H1 (cell line): ENCODE measurements around the gene PTPRG. TPM values are rescaled to one million over a fixed set of nuclear protein-coding genes. Genes with fewer than 3 reads are reported as not detected.

Source experiments
- BACH1 ChIP-seq: IDR thresholded peaks from 2 replicates; pipeline ENCODE4 v1.6.1; 2012; ENCODE audit warnings: low read length, improper control_type of control experiment
- CHD1 ChIP-seq: IDR thresholded peaks from 2 replicates; pipeline ENCODE4 v1.6.1; 2012; ENCODE audit warnings: low read depth, low read length, improper control_type of control experiment
- EGR1 ChIP-seq: IDR thresholded peaks from 2 replicates; pipeline ENCODE4 v1.6.1; 2011; ENCODE audit warnings: low read depth, low read length, borderline replicate concordance
- GABPA ChIP-seq: IDR thresholded peaks from 2 replicates; pipeline ENCODE4 v1.6.1; 2011; ENCODE audit warnings: mild to moderate bottlenecking, low read length, moderate library complexity, borderline replicate concordance; ENCODE audit not compliant: insufficient read depth
- HDAC6 ChIP-seq: IDR thresholded peaks from one replicate; pipeline ENCODE4 v1.7.1; 2012; ENCODE audit warnings: low read depth, mild to moderate bottlenecking, inconsistent platforms, low read length, moderate library complexity
- POLR2A ChIP-seq, 2 experiments: IDR thresholded peaks; 1 replicate in 1 of 2; 2 replicates in 1 of 2; pipeline ENCODE4 v1.6.1; 2011; ENCODE audit warnings: low read depth in 2 of 2, low read length in 2 of 2, mild to moderate bottlenecking in 2 of 2; ENCODE audit errors: control extremely low read depth in 1 of 2
- RNF2 ChIP-seq: fragments of 200-900, 300-1000 bp; sonication (generic); IDR thresholded peaks from 2 replicates; pipeline ENCODE4 v1.7.1; 2016; ENCODE audit warnings: borderline replicate concordance, low read depth, mild to moderate bottlenecking, antibody characterized with exemption, low read length; ENCODE audit not compliant: poor library complexity, severe bottlenecking; ENCODE audit errors: missing control alignments
- SP1 ChIP-seq: IDR thresholded peaks from 2 replicates; pipeline ENCODE4 v1.6.1; 2011; ENCODE audit warnings: low read depth, low read length
- SRF ChIP-seq: IDR thresholded peaks from 2 replicates; pipeline ENCODE4 v1.6.1; 2011; ENCODE audit warnings: mild to moderate bottlenecking, low read depth, low read length, moderate library complexity
- polyA plus RNA-seq, 7 experiments: library from polyadenylated mRNA; depleted of rRNA in 3 of 7; stranded (reverse) in 5 of 7; unstranded in 2 of 7; fragments of >200 nt in 5 of 7; fragments of 200-250 nt in 2 of 7; gene quantifications; 1 replicate in 5 of 7; 2 replicates in 1 of 7; 4 replicates in 1 of 7; pipeline versions ENCODE4 v1.2.1 to v1.2.3, GENCODE V29; 2011 to 2013; ENCODE audit warnings: missing spikeins in 2 of 7, mixed read lengths in 2 of 7
- total RNA-seq: library from RNA; stranded (reverse); fragmentation: NEBNext Ultra II Directional; extraction: Animal tissue kit (Norgen Biotek cat#: 25700); gene quantifications from 2 replicates; pipeline ENCODE4 v1.2.1, GENCODE V29; 2021
- TF ChIP-seq, protein P1 (sequence below): fragments of 300-600 bp; sonication (generic); IDR thresholded peaks from 2 replicates; pipeline ENCODE4 v1.7.1; 2012; ENCODE audit warnings: low read length, moderate library complexity, mild to moderate bottlenecking, inconsistent platforms; ENCODE audit not compliant: insufficient replicate concordance
- TF ChIP-seq, protein P2 (sequence below): IDR thresholded peaks from 2 replicates; pipeline ENCODE4 v1.6.1; 2012; ENCODE audit warnings: low read length, inconsistent platforms

Gene PTPRG
- total and polyA plus RNA-seq, 2 of the 8 experiments (the other 6 are each of a cell fraction or from before 2014, with no cell fraction given) = 23.3 to 96.2 TPM

DNA sequence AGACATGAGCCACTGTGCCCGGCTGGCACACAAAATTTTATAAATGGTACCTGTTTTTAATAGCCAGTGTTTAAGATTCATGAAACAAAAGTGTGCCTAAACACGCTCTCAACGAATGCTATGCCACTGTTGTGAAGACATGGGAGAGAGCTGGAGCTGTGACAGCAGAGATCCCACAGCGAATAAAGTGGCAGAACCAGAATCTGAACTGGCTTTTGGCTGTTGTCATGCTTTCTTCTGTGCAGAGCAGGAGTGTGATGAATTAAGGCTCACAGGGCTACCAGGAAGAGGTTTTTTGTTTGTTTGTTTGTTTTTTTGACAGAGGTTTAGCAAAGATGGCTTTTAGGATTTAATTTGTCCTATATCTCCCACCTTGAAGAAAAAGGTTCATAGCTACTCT, 14.5 kb downstream of the PTPRG start (continued):
- TF ChIP-seq, protein P1, sequence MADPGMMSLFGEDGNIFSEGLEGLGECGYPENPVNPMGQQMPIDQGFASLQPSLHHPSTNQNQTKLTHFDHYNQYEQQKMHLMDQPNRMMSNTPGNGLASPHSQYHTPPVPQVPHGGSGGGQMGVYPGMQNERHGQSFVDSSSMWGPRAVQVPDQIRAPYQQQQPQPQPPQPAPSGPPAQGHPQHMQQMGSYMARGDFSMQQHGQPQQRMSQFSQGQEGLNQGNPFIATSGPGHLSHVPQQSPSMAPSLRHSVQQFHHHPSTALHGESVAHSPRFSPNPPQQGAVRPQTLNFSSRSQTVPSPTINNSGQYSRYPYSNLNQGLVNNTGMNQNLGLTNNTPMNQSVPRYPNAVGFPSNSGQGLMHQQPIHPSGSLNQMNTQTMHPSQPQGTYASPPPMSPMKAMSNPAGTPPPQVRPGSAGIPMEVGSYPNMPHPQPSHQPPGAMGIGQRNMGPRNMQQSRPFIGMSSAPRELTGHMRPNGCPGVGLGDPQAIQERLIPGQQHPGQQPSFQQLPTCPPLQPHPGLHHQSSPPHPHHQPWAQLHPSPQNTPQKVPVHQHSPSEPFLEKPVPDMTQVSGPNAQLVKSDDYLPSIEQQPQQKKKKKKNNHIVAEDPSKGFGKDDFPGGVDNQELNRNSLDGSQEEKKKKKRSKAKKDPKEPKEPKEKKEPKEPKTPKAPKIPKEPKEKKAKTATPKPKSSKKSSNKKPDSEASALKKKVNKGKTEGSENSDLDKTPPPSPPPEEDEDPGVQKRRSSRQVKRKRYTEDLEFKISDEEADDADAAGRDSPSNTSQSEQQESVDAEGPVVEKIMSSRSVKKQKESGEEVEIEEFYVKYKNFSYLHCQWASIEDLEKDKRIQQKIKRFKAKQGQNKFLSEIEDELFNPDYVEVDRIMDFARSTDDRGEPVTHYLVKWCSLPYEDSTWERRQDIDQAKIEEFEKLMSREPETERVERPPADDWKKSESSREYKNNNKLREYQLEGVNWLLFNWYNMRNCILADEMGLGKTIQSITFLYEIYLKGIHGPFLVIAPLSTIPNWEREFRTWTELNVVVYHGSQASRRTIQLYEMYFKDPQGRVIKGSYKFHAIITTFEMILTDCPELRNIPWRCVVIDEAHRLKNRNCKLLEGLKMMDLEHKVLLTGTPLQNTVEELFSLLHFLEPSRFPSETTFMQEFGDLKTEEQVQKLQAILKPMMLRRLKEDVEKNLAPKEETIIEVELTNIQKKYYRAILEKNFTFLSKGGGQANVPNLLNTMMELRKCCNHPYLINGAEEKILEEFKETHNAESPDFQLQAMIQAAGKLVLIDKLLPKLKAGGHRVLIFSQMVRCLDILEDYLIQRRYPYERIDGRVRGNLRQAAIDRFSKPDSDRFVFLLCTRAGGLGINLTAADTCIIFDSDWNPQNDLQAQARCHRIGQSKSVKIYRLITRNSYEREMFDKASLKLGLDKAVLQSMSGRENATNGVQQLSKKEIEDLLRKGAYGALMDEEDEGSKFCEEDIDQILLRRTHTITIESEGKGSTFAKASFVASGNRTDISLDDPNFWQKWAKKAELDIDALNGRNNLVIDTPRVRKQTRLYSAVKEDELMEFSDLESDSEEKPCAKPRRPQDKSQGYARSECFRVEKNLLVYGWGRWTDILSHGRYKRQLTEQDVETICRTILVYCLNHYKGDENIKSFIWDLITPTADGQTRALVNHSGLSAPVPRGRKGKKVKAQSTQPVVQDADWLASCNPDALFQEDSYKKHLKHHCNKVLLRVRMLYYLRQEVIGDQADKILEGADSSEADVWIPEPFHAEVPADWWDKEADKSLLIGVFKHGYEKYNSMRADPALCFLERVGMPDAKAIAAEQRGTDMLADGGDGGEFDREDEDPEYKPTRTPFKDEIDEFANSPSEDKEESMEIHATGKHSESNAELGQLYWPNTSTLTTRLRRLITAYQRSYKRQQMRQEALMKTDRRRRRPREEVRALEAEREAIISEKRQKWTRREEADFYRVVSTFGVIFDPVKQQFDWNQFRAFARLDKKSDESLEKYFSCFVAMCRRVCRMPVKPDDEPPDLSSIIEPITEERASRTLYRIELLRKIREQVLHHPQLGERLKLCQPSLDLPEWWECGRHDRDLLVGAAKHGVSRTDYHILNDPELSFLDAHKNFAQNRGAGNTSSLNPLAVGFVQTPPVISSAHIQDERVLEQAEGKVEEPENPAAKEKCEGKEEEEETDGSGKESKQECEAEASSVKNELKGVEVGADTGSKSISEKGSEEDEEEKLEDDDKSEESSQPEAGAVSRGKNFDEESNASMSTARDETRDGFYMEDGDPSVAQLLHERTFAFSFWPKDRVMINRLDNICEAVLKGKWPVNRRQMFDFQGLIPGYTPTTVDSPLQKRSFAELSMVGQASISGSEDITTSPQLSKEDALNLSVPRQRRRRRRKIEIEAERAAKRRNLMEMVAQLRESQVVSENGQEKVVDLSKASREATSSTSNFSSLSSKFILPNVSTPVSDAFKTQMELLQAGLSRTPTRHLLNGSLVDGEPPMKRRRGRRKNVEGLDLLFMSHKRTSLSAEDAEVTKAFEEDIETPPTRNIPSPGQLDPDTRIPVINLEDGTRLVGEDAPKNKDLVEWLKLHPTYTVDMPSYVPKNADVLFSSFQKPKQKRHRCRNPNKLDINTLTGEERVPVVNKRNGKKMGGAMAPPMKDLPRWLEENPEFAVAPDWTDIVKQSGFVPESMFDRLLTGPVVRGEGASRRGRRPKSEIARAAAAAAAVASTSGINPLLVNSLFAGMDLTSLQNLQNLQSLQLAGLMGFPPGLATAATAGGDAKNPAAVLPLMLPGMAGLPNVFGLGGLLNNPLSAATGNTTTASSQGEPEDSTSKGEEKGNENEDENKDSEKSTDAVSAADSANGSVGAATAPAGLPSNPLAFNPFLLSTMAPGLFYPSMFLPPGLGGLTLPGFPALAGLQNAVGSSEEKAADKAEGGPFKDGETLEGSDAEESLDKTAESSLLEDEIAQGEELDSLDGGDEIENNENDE = no peak
- TF ChIP-seq HDAC6 (no peak), CHD1 (no peak), RNF2 (no peak), EGR1 (no peak), SRF (no peak), POLR2A (IDR thresholded peaks at IDR 0.05; ENCODE audit: control extremely low read depth in 1 of 2, low read depth in 2 of 2, low read length in 2 of 2) (no peak), SP1 (no peak), BACH1 (no peak), GABPA (no peak)
- TF ChIP-seq, protein P2, sequence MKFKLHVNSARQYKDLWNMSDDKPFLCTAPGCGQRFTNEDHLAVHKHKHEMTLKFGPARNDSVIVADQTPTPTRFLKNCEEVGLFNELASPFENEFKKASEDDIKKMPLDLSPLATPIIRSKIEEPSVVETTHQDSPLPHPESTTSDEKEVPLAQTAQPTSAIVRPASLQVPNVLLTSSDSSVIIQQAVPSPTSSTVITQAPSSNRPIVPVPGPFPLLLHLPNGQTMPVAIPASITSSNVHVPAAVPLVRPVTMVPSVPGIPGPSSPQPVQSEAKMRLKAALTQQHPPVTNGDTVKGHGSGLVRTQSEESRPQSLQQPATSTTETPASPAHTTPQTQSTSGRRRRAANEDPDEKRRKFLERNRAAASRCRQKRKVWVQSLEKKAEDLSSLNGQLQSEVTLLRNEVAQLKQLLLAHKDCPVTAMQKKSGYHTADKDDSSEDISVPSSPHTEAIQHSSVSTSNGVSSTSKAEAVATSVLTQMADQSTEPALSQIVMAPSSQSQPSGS = no peak
